ENCODE data around the gene EMID1.

The EMID1 gene

GRCh38 chr22:29183971-29184848 lies 21.5 kb upstream of the EMID1 start:
- Mint-ChIP-seq H3K36me3 (peaks cover 0 to 2% of the 10 kb centered on the region in 2 donors), H3K27ac (no peak overlapping the region), H3K27me3 (peaks cover 48 to 62% of the 10 kb centered on the region in 2 donors), H3K4me3 (no peak overlapping the region), H3K4me1 (no peaks in the 10 kb centered on the region), H3K9me3 (no peaks in the 10 kb centered on the region)
- DNase-seq (no peak), ATAC-seq (replicated peaks) (no peak)

- DNase-seq (no peak), ATAC-seq (replicated peaks) (no peak)
- Mint-ChIP-seq H3K27ac (no peak overlapping the region), H3K4me1 (no peaks in the 10 kb centered on the region), H3K9me3 (no peaks in the 10 kb centered on the region), H3K27me3 (peaks cover 50 to 63% of the 10 kb centered on the region in 2 donors), H3K4me3 (no peak overlapping the region), H3K36me3 (peaks cover 0 to under 1% of the 10 kb centered on the region in 2 donors)
These were observed 20.7 kb upstream of the EMID1 start for GRCh38 chr22:29184849-29185490.

GRCh38 chr22:29186302-29186701 lies 19.4 kb upstream of the EMID1 start:
- Mint-ChIP-seq H3K27me3 (peaks cover 51 to 61% of the 10 kb centered on the region in 2 donors), H3K27ac (no peak overlapping the region), H3K4me3 (no peak overlapping the region), H3K36me3 (no peaks in the 10 kb centered on the region), H3K9me3 (no peaks in the 10 kb centered on the region), H3K4me1 (no peaks in the 10 kb centered on the region)
- ATAC-seq (replicated peaks), result no peak
- DNase-seq, result no peak

GRCh38 chr22:29187831-29188230 lies 17.9 kb upstream of the EMID1 start:
- Mint-ChIP-seq H3K36me3 (no peaks in the 10 kb centered on the region), H3K27ac (no peak overlapping the region), H3K27me3 (peaks cover 49 to 71% of the 10 kb centered on the region in 2 donors), H3K4me3 (no peak overlapping the region), H3K4me1 (peaks cover 0 to 2% of the 10 kb centered on the region in 2 donors), H3K9me3 (no peaks in the 10 kb centered on the region)
- DNase-seq (no peak), ATAC-seq (replicated peaks) (no peak)

- no peak overlapping the region for H3K4me3 Mint-ChIP-seq
- H3K9me3 Mint-ChIP-seq, result peaks cover 2 to 5% of the 10 kb centered on the region in 2 donors
- H3K36me3 Mint-ChIP-seq, result peaks cover 2% of the 10 kb centered on the region in 2 donors
- peaks cover 0 to 2% of the 10 kb centered on the region in 2 donors for H3K4me1 Mint-ChIP-seq
- no peak for ATAC-seq (replicated peaks)
- DNase-seq, result no peak
- no peak overlapping the region for H3K27ac Mint-ChIP-seq
- peaks cover 52 to 68% of the 10 kb centered on the region in 2 donors for H3K27me3 Mint-ChIP-seq
These were observed 15.6 kb upstream of the EMID1 start for GRCh38 chr22:29190051-29190450.

- no peak overlapping the region for H3K27ac Mint-ChIP-seq
- DNase-seq (no peak), ATAC-seq (replicated peaks) (no peak)
- no peak overlapping the region for H3K4me3 Mint-ChIP-seq
- H3K27me3 Mint-ChIP-seq, result peaks cover 57 to 68% of the 10 kb centered on the region in 2 donors
- peaks cover 0 to 2% of the 10 kb centered on the region in 2 donors for H3K4me1 Mint-ChIP-seq
- peaks cover 3% of the 10 kb centered on the region in 2 donors for H3K36me3 Mint-ChIP-seq
- peaks cover 2 to 5% of the 10 kb centered on the region in 2 donors for H3K9me3 Mint-ChIP-seq
These were observed 14.8 kb upstream of the EMID1 start for GRCh38 chr22:29190918-29191317.

GRCh38 chr22:29193021-29193420 lies 12.7 kb upstream of the EMID1 start:
- Mint-ChIP-seq H3K36me3 (peaks cover 3% of the 10 kb centered on the region in 2 donors), H3K4me1 (peaks cover 0 to 2% of the 10 kb centered on the region in 2 donors), H3K27ac (no peak overlapping the region), H3K4me3 (no peak overlapping the region), H3K9me3 (peaks cover 2 to 5% of the 10 kb centered on the region in 2 donors), H3K27me3 (peaks cover 63 to 72% of the 10 kb centered on the region in 2 donors)
- DNase-seq (no peak), ATAC-seq (replicated peaks) (no peak)

- peaks cover 2 to 5% of the 10 kb centered on the region in 2 donors for H3K9me3 Mint-ChIP-seq
- no peak overlapping the region for H3K27ac Mint-ChIP-seq
- peaks cover 0 to 2% of the 10 kb centered on the region in 2 donors for H3K4me1 Mint-ChIP-seq
- H3K4me3 Mint-ChIP-seq, result no peak overlapping the region
- peaks cover 3% of the 10 kb centered on the region in 2 donors for H3K36me3 Mint-ChIP-seq
- peaks cover 55 to 70% of the 10 kb centered on the region in 2 donors for H3K27me3 Mint-ChIP-seq
- DNase-seq, result no peak
- no peak for ATAC-seq (replicated peaks)
These were observed 11.5 kb upstream of the EMID1 start for GRCh38 chr22:29194184-29194583.

GRCh38 chr22:29195118-29195963 lies 10.4 kb upstream of the EMID1 start:
- H3K36me3 Mint-ChIP-seq, result peaks cover 3% of the 10 kb centered on the region in 2 donors
- ATAC-seq (replicated peaks) (no peak), DNase-seq (no peak)
- peaks cover 56 to 73% of the 10 kb centered on the region in 2 donors for H3K27me3 Mint-ChIP-seq
- no peak overlapping the region for H3K27ac Mint-ChIP-seq
- peaks cover 0 to 4% of the 10 kb centered on the region in 2 donors for H3K4me1 Mint-ChIP-seq
- peaks cover 2 to 5% of the 10 kb centered on the region in 2 donors for H3K9me3 Mint-ChIP-seq
- no peak overlapping the region for H3K4me3 Mint-ChIP-seq

GRCh38 chr22:29195964-29196666 lies 9.6 kb upstream of the EMID1 start:
- no peak overlapping the region for H3K4me3 Mint-ChIP-seq
- no peak overlapping the region for H3K27ac Mint-ChIP-seq
- peaks cover 3% of the 10 kb centered on the region in 2 donors for H3K36me3 Mint-ChIP-seq
- peaks cover under 1 to 4% of the 10 kb centered on the region in 2 donors for H3K4me1 Mint-ChIP-seq
- peaks cover 2 to 5% of the 10 kb centered on the region in 2 donors for H3K9me3 Mint-ChIP-seq
- no peak for ATAC-seq (replicated peaks)
- peaks cover 57 to 76% of the 10 kb centered on the region in 2 donors for H3K27me3 Mint-ChIP-seq
- DNase-seq, result no peak

GRCh38 chr22:29197096-29197495 lies 8.6 kb upstream of the EMID1 start:
- ATAC-seq (replicated peaks) (no peak), DNase-seq (no peak)
- H3K27me3 Mint-ChIP-seq, result peaks cover 66 to 81% of the 10 kb centered on the region in 2 donors
- H3K36me3 Mint-ChIP-seq, result peaks cover 3% of the 10 kb centered on the region in 2 donors
- peaks cover 2 to 5% of the 10 kb centered on the region in 2 donors for H3K9me3 Mint-ChIP-seq
- H3K27ac Mint-ChIP-seq, result no peak overlapping the region
- H3K4me3 Mint-ChIP-seq, result no peak overlapping the region
- H3K4me1 Mint-ChIP-seq, result peaks cover 9 to 10% of the 10 kb centered on the region in 2 donors

GRCh38 chr22:29198240-29198639 lies 7.5 kb upstream of the EMID1 start:
- H3K36me3 Mint-ChIP-seq, result peaks cover 3% of the 10 kb centered on the region in 2 donors
- no peak overlapping the region for H3K27ac Mint-ChIP-seq
- peaks cover 16 to 22% of the 10 kb centered on the region in 2 donors for H3K4me1 Mint-ChIP-seq
- no peak for DNase-seq
- ATAC-seq (replicated peaks), result no peak
- peaks cover 2 to 5% of the 10 kb centered on the region in 2 donors for H3K9me3 Mint-ChIP-seq
- peaks cover 62 to 78% of the 10 kb centered on the region in 2 donors for H3K27me3 Mint-ChIP-seq
- no peak overlapping the region for H3K4me3 Mint-ChIP-seq

- Mint-ChIP-seq H3K9me3 (peaks cover 0 to 2% of the 10 kb centered on the region in 2 donors), H3K4me1 (peaks cover 22 to 29% of the 10 kb centered on the region in 2 donors), H3K27ac (no peak overlapping the region), H3K27me3 (peaks cover 64 to 84% of the 10 kb centered on the region in 2 donors), H3K36me3 (peaks cover 3% of the 10 kb centered on the region in 2 donors), H3K4me3 (no peak overlapping the region)
- no peak for ATAC-seq (replicated peaks)
- no peak for DNase-seq
These were observed 5.8 kb upstream of the EMID1 start for GRCh38 chr22:29199702-29200400.
